NOMO-1 treated with DMSO at 0.1 percent for 48 hours (cell line): ENCODE data around the gene SYNJ2.

Experiments used
- DNase-seq: peaks from one replicate; lab custom pipeline; 2025; ENCODE audit not compliant: unreplicated experiment; lab: John Stamatoyannopoulos, UW

SYNJ2 gene

GRCh38 chr6:158053377-158054313 is 72.0 kb downstream of the SYNJ2 start:
- no peak for DNase-seq

- no peak for DNase-seq
Observed at GRCh38 chr6:158056355-158056754, 74.7 kb downstream of the SYNJ2 start.

- DNase-seq = no peak
Observed at GRCh38 chr6:158056804-158057203, 75.1 kb downstream of the SYNJ2 start.

GRCh38 chr6:158057213-158057987 is 75.7 kb downstream of the SYNJ2 start:
- DNase-seq = peak; percentile 93

GRCh38 chr6:158058171-158058651 is 76.5 kb downstream of the SYNJ2 start:
- DNase-seq = peak; percentile 56

- no peak for DNase-seq
Observed at GRCh38 chr6:158059108-158059507, 77.4 kb downstream of the SYNJ2 start.

- DNase-seq = no peak
Observed at GRCh38 chr6:158060455-158061360, 79.0 kb downstream of the SYNJ2 start.

- no peak for DNase-seq
Observed at GRCh38 chr6:158061361-158061708, 79.7 kb downstream of the SYNJ2 start.

- no peak for DNase-seq
Observed at GRCh38 chr6:158061709-158062461, 80.2 kb downstream of the SYNJ2 start.

- DNase-seq = no peak
Observed at GRCh38 chr6:158063736-158064135, 82.1 kb downstream of the SYNJ2 start.

GRCh38 chr6:158064725-158065251 is 83.1 kb downstream of the SYNJ2 start:
- no peak for DNase-seq

- no peak for DNase-seq
Observed at GRCh38 chr6:158066136-158066781, 84.6 kb downstream of the SYNJ2 start.

- DNase-seq = no peak
Observed at GRCh38 chr6:158067436-158068015, 85.9 kb downstream of the SYNJ2 start.

- no peak for DNase-seq
Observed at GRCh38 chr6:158068156-158068892, 86.7 kb downstream of the SYNJ2 start.

GRCh38 chr6:158068893-158069799 is 87.5 kb downstream of the SYNJ2 start:
- DNase-seq = no peak

- no peak for DNase-seq
Observed at GRCh38 chr6:158069800-158070195, 88.1 kb downstream of the SYNJ2 start.

GRCh38 chr6:158070513-158070912 is 88.8 kb downstream of the SYNJ2 start:
- no peak for DNase-seq
